ENCODE measurements around the gene ZCCHC17.

The ZCCHC17 gene

GRCh38 chr1:31346785-31347184 lies 50.0 kb downstream of the ZCCHC17 start:
- DNase-seq = no peak
- TF ChIP-seq EZH2 (optimal IDR thresholded peaks at IDR 0.05; ENCODE audit: low read depth, low read length) (no peak), EZH2phosphoT487 (IDR thresholded peaks at IDR 0.05; ENCODE audit: low read length) (no peak)
- TF ChIP-seq, protein P1, sequence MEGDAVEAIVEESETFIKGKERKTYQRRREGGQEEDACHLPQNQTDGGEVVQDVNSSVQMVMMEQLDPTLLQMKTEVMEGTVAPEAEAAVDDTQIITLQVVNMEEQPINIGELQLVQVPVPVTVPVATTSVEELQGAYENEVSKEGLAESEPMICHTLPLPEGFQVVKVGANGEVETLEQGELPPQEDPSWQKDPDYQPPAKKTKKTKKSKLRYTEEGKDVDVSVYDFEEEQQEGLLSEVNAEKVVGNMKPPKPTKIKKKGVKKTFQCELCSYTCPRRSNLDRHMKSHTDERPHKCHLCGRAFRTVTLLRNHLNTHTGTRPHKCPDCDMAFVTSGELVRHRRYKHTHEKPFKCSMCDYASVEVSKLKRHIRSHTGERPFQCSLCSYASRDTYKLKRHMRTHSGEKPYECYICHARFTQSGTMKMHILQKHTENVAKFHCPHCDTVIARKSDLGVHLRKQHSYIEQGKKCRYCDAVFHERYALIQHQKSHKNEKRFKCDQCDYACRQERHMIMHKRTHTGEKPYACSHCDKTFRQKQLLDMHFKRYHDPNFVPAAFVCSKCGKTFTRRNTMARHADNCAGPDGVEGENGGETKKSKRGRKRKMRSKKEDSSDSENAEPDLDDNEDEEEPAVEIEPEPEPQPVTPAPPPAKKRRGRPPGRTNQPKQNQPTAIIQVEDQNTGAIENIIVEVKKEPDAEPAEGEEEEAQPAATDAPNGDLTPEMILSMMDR (IDR thresholded peaks at IDR 0.05; ENCODE audit: low read length) = no peak
- Histone ChIP-seq H3K9ac (ENCODE audit: low read length) (no peak overlapping the region), H3K9me2 (replicated peaks; ENCODE audit: insufficient read depth, low read length) (no peaks in the 10 kb centered on the region), H4K20me1 (ENCODE audit: insufficient read depth, low read length) (no peaks in the 10 kb centered on the region), H3K9me3 (replicated peaks; ENCODE audit: insufficient read depth, low read length) (no peaks in the 10 kb centered on the region), H3F3A (ENCODE audit: insufficient read depth, low read length) (no peaks in the 10 kb centered on the region), H2AFZ (ENCODE audit: low read length) (no peak overlapping the region), H3K4me1 (ENCODE audit: low read length) (no peaks in the 10 kb centered on the region), H3K36me3 (replicated peaks; ENCODE audit: insufficient read depth, low read length) (no peaks in the 10 kb centered on the region), H3K27me3 (replicated peaks; ENCODE audit: insufficient read depth, low read length) (no peaks in the 10 kb centered on the region), H3K4me3 (ENCODE audit: low read length) (no peak overlapping the region), H3K27ac (ENCODE audit: low read length) (no peak overlapping the region), H3K79me2 (ENCODE audit: low read length) (no peaks in the 10 kb centered on the region), H3K4me2 (ENCODE audit: low read depth, low read length) (no peak overlapping the region)

- no peak for DNase-seq
- Histone ChIP-seq H3K36me3 (replicated peaks; ENCODE audit: insufficient read depth, low read length) (no peaks in the 10 kb centered on the region), H3K27ac (ENCODE audit: low read length) (no peak overlapping the region; the same call in 1 of the 2 replicates), H3K4me3 (ENCODE audit: low read length) (no peak overlapping the region), H4K20me1 (ENCODE audit: insufficient read depth, low read length) (no peaks in the 10 kb centered on the region), H3K4me2 (ENCODE audit: low read depth, low read length) (no peak overlapping the region), H3K9me3 (replicated peaks; ENCODE audit: insufficient read depth, low read length) (no peaks in the 10 kb centered on the region), H3F3A (ENCODE audit: insufficient read depth, low read length) (no peaks in the 10 kb centered on the region), H3K9ac (ENCODE audit: low read length) (no peak overlapping the region), H3K9me2 (replicated peaks; ENCODE audit: insufficient read depth, low read length) (no peaks in the 10 kb centered on the region), H3K27me3 (replicated peaks; ENCODE audit: insufficient read depth, low read length) (no peaks in the 10 kb centered on the region), H3K79me2 (ENCODE audit: low read length) (no peaks in the 10 kb centered on the region), H2AFZ (ENCODE audit: low read length) (no peak overlapping the region), H3K4me1 (ENCODE audit: low read length) (no peaks in the 10 kb centered on the region)
- TF ChIP-seq, protein P1 (IDR thresholded peaks at IDR 0.05; ENCODE audit: low read length) = no peak
- TF ChIP-seq EZH2 (optimal IDR thresholded peaks at IDR 0.05; ENCODE audit: low read depth, low read length) (no peak), EZH2phosphoT487 (IDR thresholded peaks at IDR 0.05; ENCODE audit: low read length) (no peak)
Observed at GRCh38 chr1:31348449-31348848, 51.6 kb downstream of the ZCCHC17 start.

GRCh38 chr1:31354283-31354682 lies 57.5 kb downstream of the ZCCHC17 start:
- H3K27ac ChIP-seq (ENCODE audit: low read length) = no peak overlapping the region
- no peaks in the 10 kb centered on the region for H3K79me2 ChIP-seq (ENCODE audit: low read length)
- no peaks in the 10 kb centered on the region for H4K20me1 ChIP-seq (ENCODE audit: insufficient read depth, low read length)
- H3K4me3 ChIP-seq (ENCODE audit: low read length) = no peak overlapping the region
- H3K4me1 ChIP-seq (ENCODE audit: low read length) = no peaks in the 10 kb centered on the region
- H3K9me3 ChIP-seq (replicated peaks; ENCODE audit: insufficient read depth, low read length) = no peaks in the 10 kb centered on the region
- DNase-seq = no peak
- no peak overlapping the region for H2AFZ ChIP-seq (ENCODE audit: low read length)
- H3K36me3 ChIP-seq (replicated peaks; ENCODE audit: insufficient read depth, low read length) = no peaks in the 10 kb centered on the region
- no peak for TF ChIP-seq EZH2phosphoT487 (IDR thresholded peaks at IDR 0.05; ENCODE audit: low read length)
- no peak for TF ChIP-seq EZH2 (optimal IDR thresholded peaks at IDR 0.05; ENCODE audit: low read depth, low read length)
- TF ChIP-seq, protein P1 (IDR thresholded peaks at IDR 0.05; ENCODE audit: low read length) = no peak
- H3F3A ChIP-seq (ENCODE audit: insufficient read depth, low read length) = no peaks in the 10 kb centered on the region
- H3K9ac ChIP-seq (ENCODE audit: low read length) = no peak overlapping the region
- H3K4me2 ChIP-seq (ENCODE audit: low read depth, low read length) = no peak overlapping the region
- no peaks in the 10 kb centered on the region for H3K9me2 ChIP-seq (replicated peaks; ENCODE audit: insufficient read depth, low read length)
- H3K27me3 ChIP-seq (replicated peaks; ENCODE audit: insufficient read depth, low read length) = no peaks in the 10 kb centered on the region

Data from MM.1S (cell line).